ENCODE measurements around the gene CELSR2.

Gene CELSR2

DNA sequence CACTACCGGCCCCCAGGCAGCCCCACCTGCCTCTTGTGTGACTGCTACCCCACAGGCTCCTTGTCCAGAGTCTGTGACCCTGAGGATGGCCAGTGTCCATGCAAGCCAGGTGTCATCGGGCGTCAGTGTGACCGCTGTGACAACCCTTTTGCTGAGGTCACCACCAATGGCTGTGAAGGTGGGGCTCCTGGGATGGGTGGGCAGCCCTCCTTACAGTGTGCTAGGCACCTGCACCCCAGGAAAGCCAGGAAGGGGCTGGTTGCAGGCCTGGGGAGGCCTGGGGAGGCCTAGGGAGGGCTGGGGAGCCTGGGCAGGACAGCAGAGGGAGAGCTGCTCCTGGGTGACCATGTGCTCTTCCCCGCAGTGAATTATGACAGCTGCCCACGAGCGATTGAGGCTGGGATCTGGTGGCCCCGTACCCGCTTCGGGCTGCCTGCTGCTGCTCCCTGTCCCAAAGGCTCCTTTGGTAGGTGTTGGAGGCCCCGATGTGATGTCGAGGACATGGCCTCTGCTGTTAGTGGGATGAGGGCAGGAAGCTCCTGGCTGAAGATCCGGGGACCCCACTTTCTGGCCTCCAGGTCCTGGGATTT lies 16.5 kb downstream of the CELSR2 start:
- no peak for DNase-seq

DNA sequence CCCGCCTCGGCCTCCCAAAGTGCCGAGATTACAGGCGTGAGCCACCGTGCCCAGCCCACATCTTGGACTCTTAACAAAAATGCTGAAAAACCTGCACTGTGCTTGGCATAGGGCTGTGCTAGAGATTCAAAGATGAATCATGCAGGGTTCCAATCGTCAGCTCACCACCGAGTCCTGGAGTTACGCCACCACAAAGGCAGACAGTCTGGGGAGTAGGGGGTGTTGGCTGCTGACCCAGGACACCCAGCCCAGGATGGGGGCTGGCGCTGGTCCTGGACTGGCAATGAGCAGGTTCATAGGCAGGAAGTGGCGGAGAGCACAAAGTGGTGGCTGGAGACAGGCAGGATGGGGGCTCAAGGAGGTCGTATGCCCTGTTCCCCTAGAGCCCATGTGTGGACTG lies 17.6 kb downstream of the CELSR2 start:
- DNase-seq, result no peak

DNA sequence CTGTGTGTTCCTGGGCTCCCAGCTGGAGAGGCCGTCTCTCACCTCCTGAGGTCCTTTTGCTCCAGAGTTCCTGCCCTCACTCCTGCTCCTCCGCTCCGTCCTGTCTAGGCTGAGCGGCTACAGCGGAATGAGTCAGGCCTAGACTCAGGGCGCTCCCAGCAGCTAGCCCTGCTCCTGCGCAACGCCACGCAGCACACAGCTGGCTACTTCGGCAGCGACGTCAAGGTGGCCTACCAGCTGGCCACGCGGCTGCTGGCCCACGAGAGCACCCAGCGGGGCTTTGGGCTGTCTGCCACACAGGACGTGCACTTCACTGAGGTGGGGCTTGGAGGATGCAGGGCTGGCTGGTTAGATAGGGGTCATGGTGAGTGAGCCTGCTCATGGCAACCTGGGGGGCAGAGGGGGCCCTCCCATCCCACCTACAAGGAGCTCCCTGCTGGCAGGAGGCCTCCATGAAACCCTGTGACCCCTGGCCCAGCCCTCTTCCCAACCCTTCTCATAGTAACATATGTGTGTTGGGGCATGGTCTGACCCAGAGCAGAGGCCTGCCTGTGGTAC lies 18.5 kb downstream of the CELSR2 start:
- no peak for DNase-seq

DNA sequence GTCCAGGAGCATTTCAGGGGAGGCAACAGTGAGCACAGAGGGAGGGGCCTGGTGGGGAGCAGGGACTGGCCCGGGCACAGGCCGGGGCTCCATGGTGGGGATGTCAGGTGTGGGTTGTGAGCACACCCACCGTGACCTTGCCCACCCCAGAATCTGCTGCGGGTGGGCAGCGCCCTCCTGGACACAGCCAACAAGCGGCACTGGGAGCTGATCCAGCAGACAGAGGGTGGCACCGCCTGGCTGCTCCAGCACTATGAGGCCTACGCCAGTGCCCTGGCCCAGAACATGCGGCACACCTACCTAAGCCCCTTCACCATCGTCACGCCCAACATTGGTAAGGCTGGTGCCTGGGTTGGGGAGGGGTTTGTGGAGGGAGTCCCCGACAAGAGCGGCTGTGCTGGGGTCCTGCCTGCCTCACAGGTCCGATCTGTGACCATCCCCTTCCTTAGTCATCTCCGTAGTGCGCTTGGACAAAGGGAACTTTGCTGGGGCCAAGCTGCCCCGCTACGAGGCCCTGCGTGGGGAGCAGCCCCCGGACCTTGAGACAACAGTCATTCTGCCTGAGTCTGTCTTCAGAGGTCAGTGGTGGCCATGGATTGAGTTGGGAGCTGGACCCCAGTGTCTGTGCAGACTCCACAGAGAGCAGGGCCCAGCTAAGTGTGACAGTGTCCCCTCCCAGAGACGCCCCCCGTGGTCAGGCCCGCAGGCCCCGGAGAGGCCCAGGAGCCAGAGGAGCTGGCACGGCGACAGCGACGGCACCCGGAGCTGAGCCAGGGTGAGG lies 19.3 kb downstream of the CELSR2 start:
- DNase-seq, result no peak

DNA sequence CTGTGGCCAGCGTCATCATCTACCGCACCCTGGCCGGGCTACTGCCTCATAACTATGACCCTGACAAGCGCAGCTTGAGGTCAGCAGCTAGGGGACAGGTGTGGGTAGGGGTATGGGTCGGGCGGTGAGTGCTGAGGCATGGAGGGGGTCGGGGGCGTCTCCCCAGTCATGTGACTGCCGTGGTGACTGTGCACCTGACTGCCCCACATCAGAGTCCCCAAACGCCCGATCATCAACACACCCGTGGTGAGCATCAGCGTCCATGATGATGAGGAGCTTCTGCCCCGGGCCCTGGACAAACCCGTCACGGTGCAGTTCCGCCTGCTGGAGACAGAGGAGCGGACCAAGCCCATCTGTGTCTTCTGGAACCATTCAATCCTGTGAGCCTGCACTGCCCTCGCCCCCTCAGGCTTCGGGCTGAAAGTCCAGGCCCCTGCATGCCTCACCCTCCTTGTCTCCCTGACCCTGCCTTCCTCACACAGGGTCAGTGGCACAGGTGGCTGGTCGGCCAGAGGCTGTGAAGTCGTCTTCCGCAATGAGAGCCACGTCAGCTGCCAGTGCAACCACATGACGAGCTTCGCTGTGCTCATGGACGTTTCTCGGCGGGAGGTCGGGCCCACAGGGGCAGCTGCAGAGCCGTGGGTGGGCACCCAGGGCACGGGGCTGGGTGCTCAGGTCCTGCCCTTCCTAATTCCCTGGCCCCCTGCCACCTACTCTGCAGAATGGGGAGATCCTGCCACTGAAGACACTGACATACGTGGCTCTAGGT lies 20.1 kb downstream of the CELSR2 start:
- no peak for DNase-seq

DNA sequence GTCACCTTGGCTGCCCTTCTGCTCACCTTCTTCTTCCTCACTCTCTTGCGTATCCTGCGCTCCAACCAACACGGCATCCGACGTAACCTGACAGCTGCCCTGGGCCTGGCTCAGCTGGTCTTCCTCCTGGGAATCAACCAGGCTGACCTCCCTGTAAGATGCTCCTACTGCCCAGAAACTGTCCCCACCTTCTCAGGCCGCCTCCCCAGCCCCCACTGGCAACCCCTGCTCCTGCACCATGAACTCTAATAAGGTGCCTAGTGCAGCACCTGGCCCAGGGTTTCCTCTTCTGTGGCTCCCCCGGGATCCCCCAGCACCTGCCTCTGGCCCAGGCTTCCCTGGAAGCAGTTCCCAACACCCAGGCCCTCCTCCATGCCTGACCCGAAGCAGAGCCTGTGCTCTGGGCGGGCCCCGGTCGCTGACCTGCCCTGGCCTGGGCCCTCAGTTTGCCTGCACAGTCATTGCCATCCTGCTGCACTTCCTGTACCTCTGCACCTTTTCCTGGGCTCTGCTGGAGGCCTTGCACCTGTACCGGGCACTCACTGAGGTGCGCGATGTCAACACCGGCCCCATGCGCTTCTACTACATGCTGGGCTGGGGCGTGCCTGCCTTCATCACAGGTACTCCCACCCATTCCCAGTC lies 20.8 kb downstream of the CELSR2 start:
- DNase-seq, result no peak

DNA sequence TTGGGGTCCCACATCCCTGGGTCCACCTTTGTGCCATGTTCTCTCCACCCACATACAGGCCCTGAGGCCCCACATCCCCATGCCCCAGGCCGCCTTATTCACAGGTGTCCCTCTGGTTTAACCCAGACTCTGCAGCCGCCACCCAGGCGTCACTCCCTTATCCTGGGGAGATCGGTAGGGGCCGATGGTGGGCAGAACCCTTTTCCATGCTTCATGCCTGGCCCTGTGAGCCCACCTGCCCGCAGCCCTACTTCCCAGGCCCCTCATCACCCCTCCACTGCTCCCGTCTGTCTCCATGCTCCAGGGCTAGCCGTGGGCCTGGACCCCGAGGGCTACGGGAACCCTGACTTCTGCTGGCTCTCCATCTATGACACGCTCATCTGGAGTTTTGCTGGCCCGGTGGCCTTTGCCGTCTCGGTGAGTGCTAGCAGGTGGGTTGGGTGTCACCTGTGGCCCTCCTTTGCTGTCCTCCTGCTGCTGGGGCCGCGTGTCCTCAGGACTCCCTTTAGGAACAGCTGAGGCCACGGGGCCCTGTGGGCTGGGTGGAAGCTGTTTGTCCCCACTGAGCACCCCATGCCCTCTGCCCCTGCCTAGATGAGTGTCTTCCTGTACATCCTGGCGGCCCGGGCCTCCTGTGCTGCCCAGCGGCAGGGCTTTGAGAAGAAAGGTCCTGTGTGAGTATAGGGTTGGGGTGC lies 21.4 kb downstream of the CELSR2 start:
- DNase-seq, result no peak

DNA sequence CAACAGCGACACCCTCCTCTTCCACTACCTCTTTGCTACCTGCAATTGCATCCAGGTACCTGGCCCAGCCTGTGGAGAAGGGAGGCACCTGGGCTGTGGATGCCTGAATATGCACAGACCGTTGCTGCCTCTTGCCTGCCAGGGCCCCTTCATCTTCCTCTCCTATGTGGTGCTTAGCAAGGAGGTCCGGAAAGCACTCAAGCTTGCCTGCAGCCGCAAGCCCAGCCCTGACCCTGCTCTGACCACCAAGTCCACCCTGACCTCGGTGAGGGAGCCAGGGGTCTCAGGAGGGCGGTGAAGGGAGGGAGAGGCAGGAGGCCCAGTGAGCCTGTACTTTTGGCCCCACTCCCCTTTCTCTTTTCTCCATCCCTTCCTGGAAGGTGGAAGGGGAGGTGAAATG lies 22.1 kb downstream of the CELSR2 start:
- DNase-seq, result no peak

DNA sequence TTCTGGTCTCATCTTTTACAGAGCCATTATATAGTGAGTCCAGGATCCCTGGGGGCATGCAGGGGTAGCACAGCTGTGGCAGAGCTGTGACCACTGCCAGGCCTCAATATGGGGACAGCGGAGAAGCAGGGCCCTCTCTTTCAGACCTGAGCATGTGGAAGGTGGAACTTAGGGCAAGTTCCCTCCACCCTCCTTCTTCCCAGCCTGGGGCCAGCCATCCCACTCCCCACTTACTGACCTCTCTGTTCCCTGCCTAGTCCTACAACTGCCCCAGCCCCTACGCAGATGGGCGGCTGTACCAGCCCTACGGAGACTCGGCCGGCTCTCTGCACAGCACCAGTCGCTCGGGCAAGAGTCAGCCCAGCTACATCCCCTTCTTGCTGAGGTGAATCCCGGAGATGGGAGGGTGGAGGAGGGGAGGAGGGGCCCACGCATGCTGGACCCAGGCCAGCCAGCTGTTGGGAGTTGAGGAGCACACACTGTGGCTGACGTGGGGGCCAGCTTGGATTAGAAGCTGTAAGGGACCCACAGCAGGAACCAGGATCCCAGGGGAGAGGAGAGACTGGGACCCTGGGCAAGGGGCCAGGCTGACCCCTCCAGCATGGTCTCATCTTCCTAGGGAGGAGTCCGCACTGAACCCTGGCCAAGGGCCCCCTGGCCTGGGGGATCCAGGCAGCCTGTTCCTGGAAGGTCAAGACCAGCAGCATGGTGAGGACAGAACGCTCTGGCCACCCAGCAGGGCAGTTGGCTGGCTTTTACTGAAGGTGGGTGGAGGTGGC lies 22.9 kb downstream of the CELSR2 start:
- no peak for DNase-seq

DNA sequence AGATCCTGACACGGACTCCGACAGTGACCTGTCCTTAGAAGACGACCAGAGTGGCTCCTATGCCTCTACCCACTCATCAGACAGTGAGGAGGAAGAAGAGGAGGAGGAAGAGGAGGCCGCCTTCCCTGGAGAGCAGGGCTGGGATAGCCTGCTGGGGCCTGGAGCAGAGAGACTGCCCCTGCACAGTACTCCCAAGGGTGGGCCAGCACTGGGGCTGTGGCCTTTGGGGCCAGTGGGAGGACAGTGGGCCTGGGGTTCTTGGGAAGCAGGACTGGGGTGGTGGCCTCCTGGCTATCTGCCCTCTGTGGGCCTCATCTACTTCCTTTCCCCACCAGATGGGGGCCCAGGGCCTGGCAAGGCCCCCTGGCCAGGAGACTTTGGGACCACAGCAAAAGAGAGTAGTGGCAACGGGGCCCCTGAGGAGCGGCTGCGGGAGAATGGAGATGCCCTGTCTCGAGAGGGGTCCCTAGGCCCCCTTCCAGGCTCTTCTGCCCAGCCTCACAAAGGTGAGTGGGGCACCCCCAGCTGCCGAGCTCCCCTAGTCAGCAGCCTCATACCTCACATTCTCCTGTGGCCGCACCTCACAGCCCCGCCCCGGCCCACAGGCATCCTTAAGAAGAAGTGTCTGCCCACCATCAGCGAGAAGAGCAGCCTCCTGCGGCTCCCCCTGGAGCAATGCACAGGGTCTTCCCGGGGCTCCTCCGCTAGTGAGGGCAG lies 23.6 kb downstream of the CELSR2 start:
- no peak for DNase-seq

DNA sequence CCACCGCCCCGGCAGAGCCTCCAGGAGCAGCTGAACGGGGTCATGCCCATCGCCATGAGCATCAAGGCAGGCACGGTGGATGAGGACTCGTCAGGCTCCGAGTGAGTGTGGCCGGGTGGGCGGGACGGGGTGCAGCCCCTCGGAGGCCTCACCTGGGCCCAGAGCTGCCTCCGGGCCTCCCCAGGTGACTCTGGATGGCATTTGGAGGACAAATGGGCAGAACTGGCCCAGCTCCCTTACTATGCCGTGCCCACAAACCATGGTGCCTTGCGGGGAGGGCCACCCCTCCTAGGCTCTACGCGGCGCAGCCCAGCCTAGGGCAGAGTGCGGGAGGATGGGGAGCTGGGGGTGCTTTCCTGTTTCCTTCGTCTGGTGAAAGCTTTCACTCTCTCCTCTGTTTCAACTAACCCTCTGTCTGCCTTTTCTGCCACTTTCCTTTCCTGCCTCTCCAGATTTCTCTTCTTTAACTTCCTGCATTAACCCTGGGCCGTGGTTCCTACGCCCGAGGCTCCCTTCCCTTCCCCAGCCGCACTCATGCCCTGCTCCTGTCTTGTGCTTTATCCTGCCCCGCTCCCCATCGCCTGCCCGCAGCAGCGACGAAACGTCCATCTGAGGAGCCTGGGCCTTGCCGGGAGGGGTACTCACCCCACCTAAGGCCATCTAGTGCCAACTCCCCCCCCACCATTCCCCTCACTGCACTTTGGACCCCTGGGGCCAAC lies 24.4 kb downstream of the CELSR2 start:
- DNase-seq, result no peak

DNA sequence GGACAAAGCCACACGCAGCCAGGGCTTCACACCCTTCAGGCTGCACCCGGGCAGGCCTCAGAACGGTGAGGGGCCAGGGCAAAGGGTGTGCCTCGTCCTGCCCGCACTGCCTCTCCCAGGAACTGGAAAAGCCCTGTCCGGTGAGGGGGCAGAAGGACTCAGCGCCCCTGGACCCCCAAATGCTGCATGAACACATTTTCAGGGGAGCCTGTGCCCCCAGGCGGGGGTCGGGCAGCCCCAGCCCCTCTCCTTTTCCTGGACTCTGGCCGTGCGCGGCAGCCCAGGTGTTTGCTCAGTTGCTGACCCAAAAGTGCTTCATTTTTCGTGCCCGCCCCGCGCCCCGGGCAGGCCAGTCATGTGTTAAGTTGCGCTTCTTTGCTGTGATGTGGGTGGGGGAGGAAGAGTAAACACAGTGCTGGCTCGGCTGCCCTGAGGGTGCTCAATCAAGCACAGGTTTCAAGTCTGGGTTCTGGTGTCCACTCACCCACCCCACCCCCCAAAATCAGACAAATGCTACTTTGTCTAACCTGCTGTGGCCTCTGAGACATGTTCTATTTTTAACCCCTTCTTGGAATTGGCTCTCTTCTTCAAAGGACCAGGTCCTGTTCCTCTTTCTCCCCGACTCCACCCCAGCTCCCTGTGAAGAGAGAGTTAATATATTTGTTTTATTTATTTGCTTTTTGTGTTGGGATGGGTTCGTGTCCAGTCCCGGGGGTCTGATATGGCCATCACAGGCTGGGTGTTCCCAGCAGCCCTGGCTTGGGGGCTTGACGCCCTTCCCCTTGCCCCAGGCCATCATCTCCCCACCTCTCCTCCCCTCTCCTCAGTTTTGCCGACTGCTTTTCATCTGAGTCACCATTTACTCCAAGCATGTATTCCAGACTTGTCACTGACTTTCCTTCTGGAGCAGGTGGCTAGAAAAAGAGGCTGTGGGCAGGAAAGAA lies 25.5 kb downstream of the CELSR2 start:
- DNase-seq, result no peak

DNA sequence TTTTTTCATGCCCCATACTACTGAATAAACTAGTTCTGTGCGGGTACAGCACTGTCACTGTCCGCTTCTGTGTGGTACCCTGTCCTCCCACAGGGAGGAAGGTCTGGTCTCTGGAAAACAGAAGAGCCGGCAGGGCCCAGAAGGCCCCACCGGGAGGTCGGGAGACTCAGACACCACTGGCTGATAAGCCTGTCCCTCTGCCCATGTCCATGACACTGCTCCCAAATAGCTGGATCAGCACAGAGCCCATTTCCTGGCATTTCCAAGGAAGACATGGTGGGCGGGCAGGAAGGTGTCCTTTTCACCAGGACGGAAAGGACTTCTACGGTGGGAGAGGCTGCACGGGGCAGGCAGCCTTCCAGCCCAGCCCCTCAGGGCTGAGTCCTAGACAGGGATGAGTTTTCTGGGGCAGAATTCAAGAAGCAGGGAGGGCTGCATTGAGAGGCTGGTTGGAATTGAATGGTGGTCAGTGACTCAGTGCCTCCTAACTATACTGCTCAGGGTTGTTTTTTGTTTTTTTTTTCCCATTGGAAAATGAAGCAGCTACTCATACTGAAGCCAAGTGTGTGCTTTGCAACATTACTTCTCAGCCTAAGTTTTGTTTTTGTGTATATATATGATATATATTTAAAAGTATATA lies 26.5 kb downstream of the CELSR2 start:
- no peak for DNase-seq

DNA sequence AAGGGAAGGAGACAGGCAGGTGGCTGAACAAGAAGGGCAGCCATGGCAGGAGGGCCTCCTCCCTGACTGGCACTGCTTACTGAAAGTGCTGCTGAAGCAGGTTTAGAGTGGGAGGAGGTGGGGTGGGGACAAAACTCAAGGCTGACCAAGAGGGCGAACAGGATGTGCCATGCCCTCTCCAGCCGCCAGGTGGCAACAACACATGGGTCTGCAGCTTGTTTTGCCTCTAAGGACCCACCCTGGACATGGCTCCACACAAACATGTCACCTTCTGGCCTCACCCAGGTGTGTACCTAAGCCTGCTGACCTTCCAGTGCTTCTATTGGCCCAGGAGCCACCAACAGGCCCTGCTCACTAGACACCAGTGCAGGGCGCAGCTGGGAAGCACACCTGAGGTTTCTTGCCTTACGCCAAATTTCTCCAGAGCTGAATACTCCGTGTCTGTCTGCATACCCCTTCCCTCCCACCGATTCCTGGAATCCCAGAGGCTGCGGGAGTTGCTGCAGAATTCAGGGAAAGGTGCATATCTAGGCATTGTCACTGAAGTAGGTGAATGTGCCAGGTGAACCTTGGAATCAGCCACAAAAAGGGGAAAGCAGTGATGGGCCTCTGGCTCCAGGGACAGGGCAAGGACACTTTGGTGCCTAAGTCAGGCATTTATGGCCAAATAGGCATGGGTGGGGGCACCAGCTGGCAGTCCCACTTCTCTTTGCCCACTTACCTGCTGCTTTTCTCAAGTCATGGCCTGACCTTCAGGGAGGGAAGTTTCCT lies 28.3 kb downstream of the CELSR2 start:
- DNase-seq, result peak; percentile 64 to 66

DNA sequence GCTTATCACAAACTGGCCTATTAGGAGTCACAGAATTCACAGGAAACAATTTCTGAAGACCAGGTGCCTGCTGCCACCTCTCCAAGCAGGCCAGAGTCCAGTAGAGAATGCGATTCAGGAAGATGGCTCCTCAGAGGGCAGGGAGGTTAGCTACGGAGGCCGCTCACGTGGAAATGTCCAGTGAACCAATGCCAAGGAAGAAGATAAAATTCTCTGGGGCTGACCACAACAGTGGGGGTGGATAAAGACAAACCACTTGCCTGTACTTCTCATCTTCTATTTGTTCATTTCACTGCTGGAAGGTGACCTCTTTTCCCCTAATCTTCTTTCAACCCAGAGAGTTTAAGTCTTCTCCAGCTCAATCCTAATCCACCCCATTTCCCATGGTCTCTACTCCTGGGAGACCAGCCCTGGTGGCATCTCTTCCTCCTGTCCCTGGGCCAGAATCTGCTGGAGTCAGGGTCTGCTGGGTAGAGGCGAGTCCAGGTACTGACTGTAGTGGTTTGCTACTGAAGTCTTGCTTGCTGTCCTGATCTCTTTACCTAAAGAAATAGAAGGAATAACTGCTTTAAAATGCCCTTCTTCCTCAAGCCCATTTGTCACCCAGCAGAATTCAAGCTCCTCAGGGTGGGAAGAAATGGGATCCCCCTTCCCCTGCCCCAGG lies 30.4 kb downstream of the CELSR2 start:
- DNase-seq, result no peak

DNA sequence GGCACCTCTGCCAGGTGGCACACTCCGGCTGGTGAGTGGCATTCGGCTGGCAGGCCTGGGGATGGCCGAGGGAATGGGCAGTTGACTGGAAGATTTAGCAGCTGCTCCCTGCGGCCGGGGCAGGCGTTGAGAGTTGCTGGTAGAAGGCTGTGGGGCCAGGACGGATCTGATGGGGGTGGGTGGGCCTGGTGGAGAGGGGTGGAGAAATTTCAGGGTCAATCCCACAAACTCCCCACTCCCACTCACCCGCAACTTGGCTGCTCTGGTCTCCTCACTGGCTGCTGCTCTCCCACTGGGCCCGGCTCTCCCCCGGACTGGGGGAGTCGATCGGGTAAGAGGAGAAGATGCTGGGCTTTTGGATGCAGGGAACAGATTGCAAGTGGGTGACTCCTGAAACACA lies 31.5 kb downstream of the CELSR2 start:
- no peak for DNase-seq
